HL-60 (cell line): ENCODE measurements around the gene NLGN1.

ENCODE experiments used
- POLR2AphosphoS5 ChIP-seq: IDR thresholded peaks from 2 replicates; pipeline ENCODE4 v1.6.1; 2012; ENCODE audit warnings: low read depth
- TF ChIP-seq, protein P1 (sequence below): IDR thresholded peaks from one replicate; pipeline ENCODE4 v1.5.1; 2011; ENCODE audit warnings: low read length, control low read depth, inconsistent platforms; ENCODE audit not compliant: insufficient read depth

DNA sequence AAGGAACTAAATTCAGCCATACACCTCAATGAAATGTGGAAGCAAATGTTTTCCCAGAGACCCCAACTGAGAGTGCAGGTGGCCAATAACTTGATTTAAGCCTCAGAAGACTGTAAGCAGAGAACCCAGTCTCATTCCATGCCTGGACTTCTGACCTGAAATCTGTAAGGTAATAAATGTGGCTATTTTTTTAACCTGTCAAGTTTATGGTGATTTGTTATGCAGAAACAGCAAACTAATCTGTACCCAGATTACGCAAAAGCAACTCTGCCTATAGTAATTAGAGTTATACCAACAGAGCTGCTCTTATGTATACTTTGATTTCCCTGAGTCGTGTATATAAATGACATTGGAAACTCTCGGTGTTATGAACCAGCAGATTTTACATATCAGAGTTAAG, 927.6 kb downstream of the NLGN1 start:
- TF ChIP-seq, protein P1, sequence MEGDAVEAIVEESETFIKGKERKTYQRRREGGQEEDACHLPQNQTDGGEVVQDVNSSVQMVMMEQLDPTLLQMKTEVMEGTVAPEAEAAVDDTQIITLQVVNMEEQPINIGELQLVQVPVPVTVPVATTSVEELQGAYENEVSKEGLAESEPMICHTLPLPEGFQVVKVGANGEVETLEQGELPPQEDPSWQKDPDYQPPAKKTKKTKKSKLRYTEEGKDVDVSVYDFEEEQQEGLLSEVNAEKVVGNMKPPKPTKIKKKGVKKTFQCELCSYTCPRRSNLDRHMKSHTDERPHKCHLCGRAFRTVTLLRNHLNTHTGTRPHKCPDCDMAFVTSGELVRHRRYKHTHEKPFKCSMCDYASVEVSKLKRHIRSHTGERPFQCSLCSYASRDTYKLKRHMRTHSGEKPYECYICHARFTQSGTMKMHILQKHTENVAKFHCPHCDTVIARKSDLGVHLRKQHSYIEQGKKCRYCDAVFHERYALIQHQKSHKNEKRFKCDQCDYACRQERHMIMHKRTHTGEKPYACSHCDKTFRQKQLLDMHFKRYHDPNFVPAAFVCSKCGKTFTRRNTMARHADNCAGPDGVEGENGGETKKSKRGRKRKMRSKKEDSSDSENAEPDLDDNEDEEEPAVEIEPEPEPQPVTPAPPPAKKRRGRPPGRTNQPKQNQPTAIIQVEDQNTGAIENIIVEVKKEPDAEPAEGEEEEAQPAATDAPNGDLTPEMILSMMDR: no peak
- no peak for TF ChIP-seq POLR2AphosphoS5
